Endothelial cell of umbilical vein (primary cell): ENCODE measurements around the gene UNC13D. TPM values are rescaled to one million over a fixed set of nuclear protein-coding genes. Genes with fewer than 3 reads are reported as not detected.
A peak's percentile ranks its signal among the peaks of the same experiment; 100 is the strongest.

Source experiments
- BruUV-seq: library from RNA; stranded (reverse); fragments of 400-500 nt; replicated peaks from 2 replicates; lab custom pipeline; 2021; lab: Mats Ljungman, UMichigan
- CTCF ChIA-PET: fragments of 300-600, 350-600 bp; sonication (Branson Sonifier 250); formaldehyde crosslinking; loops from one replicate; lab custom pipeline; 2021; ENCODE audit warnings: antibody characterized with exemption, inconsistent platforms; lab: Charles Lee
- POLR2A ChIA-PET: fragments of 300-600, 350-600 bp; sonication (Branson Sonifier 250); formaldehyde crosslinking; loops from one replicate; lab custom pipeline; 2021; ENCODE audit warnings: antibody characterized with exemption, inconsistent platforms; lab: Charles Lee
- DNase-seq: peaks from one replicate; pipeline ENCODE4 v3.0.0-alpha.2; 2011; ENCODE audit warnings: low read depth, low spot score
- FAIRE-seq: peaks from 2 replicates; lab custom pipeline; 2011; peaks lifted over from hg19 to GRCh38; lab: Jason Lieb, UNC
- H2AFZ ChIP-seq: 2 replicates; pipeline ENCODE4 v1.6.0; 2012; ENCODE audit warnings: low read depth, low read length, control low read depth, inconsistent platforms
- H3K27ac ChIP-seq: 2 replicates; pipeline ENCODE4 v1.5.1; 2011; ENCODE audit warnings: low read depth, mild to moderate bottlenecking, control low read depth, low read length, moderate library complexity; ENCODE audit not compliant: insufficient read depth
- H3K27me3 ChIP-seq, 2 experiments: 2 replicates each; pipeline versions ENCODE4 v1.6.0 to v1.6.1; 2011; ENCODE audit warnings: low read length in 2 of 2, mixed read lengths in 1 of 2; ENCODE audit not compliant: control insufficient read depth in 2 of 2, insufficient read depth in 2 of 2
- H3K36me3 ChIP-seq, 2 experiments: 2 replicates in 1 of 2; 3 replicates in 1 of 2; pipeline ENCODE4 v1.5.1; 2011; ENCODE audit warnings: low read length in 2 of 2, mild to moderate bottlenecking in 1 of 2, moderate library complexity in 1 of 2; ENCODE audit not compliant: control insufficient read depth in 2 of 2, insufficient read depth in 2 of 2; ENCODE audit errors: extremely low read depth in 1 of 2
- H3K4me1 ChIP-seq: 3 replicates; pipeline ENCODE4 v1.5.1; 2011; ENCODE audit warnings: mild to moderate bottlenecking, low read length; ENCODE audit not compliant: control insufficient read depth, insufficient read depth; ENCODE audit errors: extremely low read depth
- H3K4me2 ChIP-seq: 2 replicates; pipeline ENCODE4 v1.6.1; 2011; ENCODE audit warnings: low read length, control low read depth, mixed read lengths; ENCODE audit not compliant: insufficient read depth
- H3K4me3 ChIP-seq, 3 experiments: fragments of 200-600 bp in 1 of 3; sonication (generic), shearing (Covaris generic) in 1 of 3; replicated peaks in 1 of 3; 2 replicates each; pipeline ENCODE4 v1.5.1; 2011 to 2016; ENCODE audit warnings: control low read depth in 3 of 3, low read length in 3 of 3, mild to moderate bottlenecking in 2 of 3, inconsistent platforms in 1 of 3, low read depth in 1 of 3, moderate library complexity in 1 of 3; ENCODE audit not compliant: insufficient read depth in 1 of 3
- H3K79me2 ChIP-seq: 2 replicates; pipeline ENCODE4 v1.6.0; 2012; ENCODE audit warnings: low read length, inconsistent platforms; ENCODE audit not compliant: control insufficient read depth, insufficient read depth
- H3K9ac ChIP-seq: replicated peaks from 2 replicates; pipeline ENCODE3; 2011; ENCODE audit warnings: low read length, control low read depth; ENCODE audit not compliant: insufficient read depth; ENCODE audit errors: extremely low read depth
- H3K9me1 ChIP-seq: replicated peaks from 3 replicates; pipeline ENCODE4 v1.6.0; 2011; ENCODE audit warnings: mild to moderate bottlenecking, low read length; ENCODE audit not compliant: control insufficient read depth, insufficient read depth; ENCODE audit errors: extremely low read depth
- H3K9me3 ChIP-seq: replicated peaks from 2 replicates; pipeline ENCODE4 v1.5.1; 2012; ENCODE audit warnings: low read length, inconsistent platforms; ENCODE audit not compliant: control insufficient read depth, insufficient read depth
- H4K20me1 ChIP-seq: replicated peaks from 2 replicates; pipeline ENCODE3; 2011; ENCODE audit warnings: mild to moderate bottlenecking, low read length; ENCODE audit not compliant: control insufficient read depth, insufficient read depth; ENCODE audit errors: extremely low read depth
- EZH2 ChIP-seq: IDR thresholded peaks from 2 replicates; pipeline ENCODE4 v1.6.1; 2012; ENCODE audit warnings: borderline replicate concordance, low read depth, mild to moderate bottlenecking, moderate library complexity, low read length, inconsistent platforms; ENCODE audit not compliant: severe bottlenecking
- FOS ChIP-seq: IDR thresholded peaks from 2 replicates; pipeline ENCODE4 v1.6.1; 2011; ENCODE audit warnings: mild to moderate bottlenecking, low read length, moderate library complexity, borderline replicate concordance; ENCODE audit not compliant: insufficient read depth
- GATA2 ChIP-seq: IDR thresholded peaks from 2 replicates; pipeline ENCODE4 v1.7.0; 2011; ENCODE audit warnings: low read depth, mild to moderate bottlenecking, moderate library complexity, mixed read lengths, low read length; ENCODE audit not compliant: insufficient read length, insufficient read depth
- JUN ChIP-seq: IDR thresholded peaks from 2 replicates; pipeline ENCODE4 v1.6.1; 2011; ENCODE audit warnings: borderline replicate concordance, low read depth; ENCODE audit not compliant: insufficient read length, insufficient read depth
- POLR2A ChIP-seq: IDR thresholded peaks from 2 replicates; pipeline ENCODE4 v1.6.1; 2012; ENCODE audit warnings: low read depth, mild to moderate bottlenecking, control low read depth, low read length
- POLR2AphosphoS5 ChIP-seq: IDR thresholded peaks from 2 replicates; pipeline ENCODE4 v1.6.1; 2012; ENCODE audit warnings: low read depth, mild to moderate bottlenecking, control low read depth, low read length, moderate library complexity; ENCODE audit not compliant: insufficient read depth
- dilution Hi-C: fragments of 300-500 bp; cut with MboI; formaldehyde crosslinking; loops from one replicate; pipeline ENCODE4 v1.15.0; 2019; ENCODE audit warnings: low sequenced_read_pairs; ENCODE audit not compliant: extremely low pct_ligation_motif_present
- intact Hi-C: fragments of 100-400 bp; cut with micrococcal nuclease; formaldehyde crosslinking; loops from one replicate; pipeline ENCODE4 v1.10.0; 2022
- polyA plus RNA-seq, 4 experiments: library from polyadenylated mRNA; depleted of rRNA in 3 of 4; stranded (reverse) in 3 of 4; unstranded in 1 of 4; fragments of >200 nt; gene quantifications; 2 replicates each; pipeline versions ENCODE4 v1.2.1 to v1.2.3, GENCODE V29; 2011 to 2012; ENCODE audit warnings: missing spikeins in 1 of 4
- total RNA-seq: library from RNA; stranded (reverse); gene quantifications from 2 replicates; pipeline ENCODE4 v1.2.3, GENCODE V29; 2021
- TF ChIP-seq, protein P1 (sequence below): IDR thresholded peaks from 2 replicates; pipeline ENCODE4 v1.6.1; 2011; ENCODE audit not compliant: insufficient read depth, insufficient read length
- TF ChIP-seq, protein P2 (sequence below), 2 donors: IDR thresholded peaks; 1 replicate in 1 of 2; 2 replicates in 1 of 2; pipeline ENCODE4 v1.5.1; 2011; ENCODE audit warnings: low read length in 2 of 2, mild to moderate bottlenecking in 2 of 2, moderate library complexity in 2 of 2, control low read depth in 1 of 2, inconsistent platforms in 1 of 2, low read depth in 1 of 2; ENCODE audit not compliant: insufficient read depth in 1 of 2; ENCODE audit errors: extremely low read depth in 1 of 2

UNC13D gene
- total and polyA plus RNA-seq, 2 donors (not counting 3 experiments of a cell fraction or from before 2014, with no cell fraction given): 6.9 to 14.9 TPM

DNA sequence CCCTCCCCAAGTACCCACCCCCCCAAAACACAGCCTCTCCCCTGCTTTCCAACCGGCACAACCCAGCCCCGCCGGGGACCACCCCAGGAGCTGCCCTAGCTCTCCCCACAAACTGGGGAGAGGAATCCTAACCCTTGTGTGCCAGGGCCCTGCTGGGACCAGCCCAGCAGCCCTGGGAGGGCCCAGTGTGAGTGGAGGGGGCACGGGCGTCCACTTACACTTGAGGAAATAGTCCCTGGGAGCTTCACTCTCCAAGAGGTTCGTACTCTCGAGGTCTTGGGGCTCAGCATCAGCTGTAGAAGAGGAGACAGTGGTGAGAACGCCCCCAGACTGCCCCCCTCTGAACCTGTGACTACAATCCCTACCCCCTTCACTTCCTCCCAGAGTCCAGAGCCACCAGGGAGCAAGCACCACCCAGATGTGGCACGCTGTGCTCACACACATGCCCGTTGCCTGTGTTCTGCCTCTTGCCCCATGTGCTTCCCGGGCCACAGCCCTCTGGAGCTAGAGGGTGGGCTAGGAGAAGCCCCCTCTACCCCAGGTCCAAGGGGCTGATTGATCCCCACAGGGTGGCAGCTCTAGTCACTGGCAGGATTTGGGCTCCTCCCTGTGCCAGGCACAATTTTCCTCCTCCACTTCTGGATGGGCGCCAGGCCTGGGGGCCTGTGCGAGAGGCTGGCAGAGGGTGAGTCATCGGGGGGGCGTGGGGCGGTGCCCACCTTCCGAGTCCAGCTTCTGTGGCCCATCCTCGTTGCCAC, 31.2 kb upstream of the UNC13D start:
- peaks cover 6% of the 10 kb centered on the region for H3K79me2 ChIP-seq
- H3K4me3 ChIP-seq: no peak overlapping the region
- peak overlapping the region; percentile 70 for H3K27ac ChIP-seq
- no peaks in the 10 kb centered on the region for H3K9me3 ChIP-seq
- TF ChIP-seq EZH2: no peak
- TF ChIP-seq GATA2: no peak
- TF ChIP-seq POLR2A: peak; percentile 8
- no peak for TF ChIP-seq JUN
- TF ChIP-seq, protein P1, sequence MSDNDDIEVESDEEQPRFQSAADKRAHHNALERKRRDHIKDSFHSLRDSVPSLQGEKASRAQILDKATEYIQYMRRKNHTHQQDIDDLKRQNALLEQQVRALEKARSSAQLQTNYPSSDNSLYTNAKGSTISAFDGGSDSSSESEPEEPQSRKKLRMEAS: no peak
- no peak for TF ChIP-seq FOS
- TF ChIP-seq, protein P2, sequence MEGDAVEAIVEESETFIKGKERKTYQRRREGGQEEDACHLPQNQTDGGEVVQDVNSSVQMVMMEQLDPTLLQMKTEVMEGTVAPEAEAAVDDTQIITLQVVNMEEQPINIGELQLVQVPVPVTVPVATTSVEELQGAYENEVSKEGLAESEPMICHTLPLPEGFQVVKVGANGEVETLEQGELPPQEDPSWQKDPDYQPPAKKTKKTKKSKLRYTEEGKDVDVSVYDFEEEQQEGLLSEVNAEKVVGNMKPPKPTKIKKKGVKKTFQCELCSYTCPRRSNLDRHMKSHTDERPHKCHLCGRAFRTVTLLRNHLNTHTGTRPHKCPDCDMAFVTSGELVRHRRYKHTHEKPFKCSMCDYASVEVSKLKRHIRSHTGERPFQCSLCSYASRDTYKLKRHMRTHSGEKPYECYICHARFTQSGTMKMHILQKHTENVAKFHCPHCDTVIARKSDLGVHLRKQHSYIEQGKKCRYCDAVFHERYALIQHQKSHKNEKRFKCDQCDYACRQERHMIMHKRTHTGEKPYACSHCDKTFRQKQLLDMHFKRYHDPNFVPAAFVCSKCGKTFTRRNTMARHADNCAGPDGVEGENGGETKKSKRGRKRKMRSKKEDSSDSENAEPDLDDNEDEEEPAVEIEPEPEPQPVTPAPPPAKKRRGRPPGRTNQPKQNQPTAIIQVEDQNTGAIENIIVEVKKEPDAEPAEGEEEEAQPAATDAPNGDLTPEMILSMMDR (IDR thresholded peaks at IDR 0.05; ENCODE audit: extremely low read depth in 1 of 2, insufficient read depth in 1 of 2, low read depth in 1 of 2, low read length in 2 of 2): no peak
- no peak for TF ChIP-seq POLR2AphosphoS5
- intact Hi-C loops (no loop called here), dilution Hi-C loops (no loop called here)
- no peaks in the 10 kb centered on the region for H3K27me3 ChIP-seq
- DNase-seq: no peak
- H3K4me2 ChIP-seq: peak overlapping the region; percentile 50
- H3K4me1 ChIP-seq: peaks cover 41% of the 10 kb centered on the region
- peaks cover 3 to 18% of the 10 kb centered on the region in 2 experiments for H3K36me3 ChIP-seq
- no peaks in the 10 kb centered on the region for H3K9me1 ChIP-seq
- H3K9ac ChIP-seq: peak overlapping the region; percentile 65
- no peak overlapping the region for H2AFZ ChIP-seq
- ChIA-PET POLR2A (interaction anchor here (0.9 to 3.0 kb wide), 3 partner anchors 17 to 95 kb away, joined by 4 to 19 read pairs (median 17); partner anchors contain the start of gene WBP2), CTCF (interaction anchor here (0.6 to 10.3 kb wide), 8 partner anchors 17 to 111 kb away, joined by 3 to 241 read pairs (median 3); partner anchors contain the start of genes TRIM65, UNC13D and WBP2)
- FAIRE-seq: peak; percentile 48
- BruUV-seq: no TSS peak
- no peaks in the 10 kb centered on the region for H4K20me1 ChIP-seq
